Hepatic stellate cell (primary cell): Measurements from ENCODE around the gene GPR37L1.
"Not testable (repeated sequence)": the region's sequence is repeated elsewhere in the genome, so short reads cannot be mapped to it uniquely, and the experiment has no call there.

Experiments used
- DNase-seq: peaks from one replicate; pipeline ENCODE4 v3.0.0; 2011; ENCODE audit warnings: low spot score

Gene GPR37L1

DNA sequence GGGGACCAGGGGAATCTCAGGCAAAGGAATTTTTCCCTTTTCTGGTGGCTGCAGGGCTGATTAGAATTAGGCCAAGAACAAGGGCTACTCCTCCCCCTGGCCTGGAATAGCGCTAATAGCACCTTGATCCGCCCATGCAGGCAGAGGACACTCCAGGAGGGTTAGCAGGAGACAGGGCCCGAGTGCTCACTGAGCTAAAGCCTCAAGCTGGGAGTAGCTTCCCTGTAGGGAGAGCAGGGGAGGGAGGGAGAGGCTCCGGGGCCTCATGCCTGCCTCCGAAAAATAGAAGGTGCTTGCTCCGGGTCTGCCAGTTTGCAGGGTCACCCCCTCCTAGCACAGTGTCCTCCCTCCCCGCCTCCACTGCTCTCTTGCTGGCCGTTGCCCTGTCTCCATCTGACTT, 33.9 kb downstream of the GPR37L1 start:
- DNase-seq, result no peak

DNA sequence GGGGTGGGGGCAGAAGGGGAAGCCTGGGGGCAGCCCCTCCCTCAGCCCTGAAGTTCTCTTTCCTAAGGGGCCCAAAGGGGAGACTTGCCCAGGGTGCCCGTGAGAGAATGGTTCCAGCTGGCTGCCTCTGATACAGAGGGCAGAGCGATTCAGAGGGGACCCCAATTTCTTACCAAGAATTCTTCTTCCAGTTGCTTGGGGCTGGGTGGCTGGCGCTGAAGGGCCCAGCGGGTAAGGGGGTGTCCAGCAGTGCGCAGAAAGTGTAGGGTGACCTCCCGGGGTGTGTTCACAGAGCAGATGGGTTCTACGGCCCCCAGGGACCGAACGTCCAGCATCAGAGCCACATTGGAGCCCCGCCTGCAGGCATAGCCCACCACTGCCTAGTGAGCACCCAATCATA, 35.2 kb downstream of the GPR37L1 start:
- DNase-seq, result no peak

GRCh38 chr1:202158810-202159533, 36.3 kb downstream of the GPR37L1 start:
- no peak for DNase-seq

GRCh38 chr1:202159534-202160371, 37.0 kb downstream of the GPR37L1 start:
- no peak for DNase-seq

DNA sequence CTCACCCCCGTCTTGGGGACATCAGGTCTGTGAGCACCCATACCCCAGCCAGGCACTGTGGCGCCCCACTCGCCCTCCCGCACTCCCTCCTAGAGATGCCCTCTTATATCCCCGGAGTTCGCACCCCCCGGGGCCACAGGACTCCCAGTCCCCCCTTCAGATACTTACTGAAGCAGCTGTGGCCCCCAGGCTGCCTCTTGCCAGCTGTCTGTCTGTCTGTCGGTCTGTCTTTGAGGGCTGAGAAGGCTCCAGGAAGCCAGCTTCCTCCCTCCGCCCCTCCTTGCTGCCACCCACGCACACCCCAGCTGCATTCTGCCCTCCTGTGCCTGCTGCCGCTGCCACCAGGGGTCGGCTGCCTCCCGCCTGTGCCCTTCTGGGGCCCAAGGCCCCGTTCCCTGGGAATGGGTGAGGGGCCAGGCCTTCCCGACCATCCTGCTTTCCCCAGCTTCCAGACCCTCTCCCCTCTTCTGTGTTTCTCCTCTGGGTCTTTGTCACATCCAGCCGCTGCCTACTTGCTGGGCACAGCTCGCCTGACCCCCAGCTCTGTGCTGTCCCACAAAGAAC, 37.7 kb downstream of the GPR37L1 start, which contains the start of gene PTPN7:
PTPN7 (minus strand) TSS at position 226 of the 564 bp plus-strand sequence. CDS start 1,200 bp downstream, outside the sequence.
- no peak for DNase-seq

DNA sequence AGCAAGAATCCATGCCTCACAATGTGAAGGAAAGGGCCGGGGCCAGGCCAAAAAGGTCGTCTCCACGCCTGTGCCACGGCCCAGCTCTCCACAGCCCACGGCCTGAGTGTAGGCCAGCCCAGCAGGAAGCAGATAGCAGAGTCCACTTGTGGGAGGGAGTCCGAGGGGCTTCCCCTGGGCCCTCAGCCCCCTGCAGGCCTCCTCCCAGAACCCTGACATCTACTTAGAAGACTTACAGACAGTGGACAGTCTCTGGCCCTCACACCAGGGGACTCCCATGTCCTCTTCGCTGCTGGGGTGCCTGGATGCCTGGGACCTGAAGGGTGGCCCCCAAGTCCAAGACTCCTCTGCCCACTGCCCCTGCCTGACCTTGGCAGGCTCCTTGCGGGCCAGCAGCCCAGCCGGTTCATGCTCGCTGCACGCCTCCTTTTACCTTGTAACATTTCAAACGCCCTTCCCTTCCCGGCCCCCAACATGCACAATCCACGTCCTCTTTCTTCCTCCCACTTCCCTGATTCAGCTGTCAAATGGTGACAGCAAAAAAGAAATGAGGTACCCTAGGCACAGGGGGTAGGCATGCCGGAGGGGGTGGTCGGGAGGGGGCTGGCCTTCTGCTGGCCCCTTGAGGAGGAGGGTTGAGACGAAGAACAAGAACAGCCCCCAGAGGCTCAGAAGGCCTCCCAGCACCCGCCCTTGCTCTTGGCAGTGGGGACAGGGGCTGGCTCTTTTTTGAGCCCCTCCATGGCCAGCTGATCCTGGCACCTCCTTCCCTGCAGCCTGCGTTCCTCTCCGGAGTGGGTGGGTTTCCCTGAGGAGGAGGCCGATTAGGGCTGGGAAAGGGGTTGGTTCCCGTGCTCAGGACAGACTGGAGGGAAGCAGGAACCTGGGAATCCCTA, 38.7 kb downstream of the GPR37L1 start:
- DNase-seq, result no peak

GRCh38 chr1:202162047-202162417, 39.3 kb downstream of the GPR37L1 start:
- no peak for DNase-seq

DNA sequence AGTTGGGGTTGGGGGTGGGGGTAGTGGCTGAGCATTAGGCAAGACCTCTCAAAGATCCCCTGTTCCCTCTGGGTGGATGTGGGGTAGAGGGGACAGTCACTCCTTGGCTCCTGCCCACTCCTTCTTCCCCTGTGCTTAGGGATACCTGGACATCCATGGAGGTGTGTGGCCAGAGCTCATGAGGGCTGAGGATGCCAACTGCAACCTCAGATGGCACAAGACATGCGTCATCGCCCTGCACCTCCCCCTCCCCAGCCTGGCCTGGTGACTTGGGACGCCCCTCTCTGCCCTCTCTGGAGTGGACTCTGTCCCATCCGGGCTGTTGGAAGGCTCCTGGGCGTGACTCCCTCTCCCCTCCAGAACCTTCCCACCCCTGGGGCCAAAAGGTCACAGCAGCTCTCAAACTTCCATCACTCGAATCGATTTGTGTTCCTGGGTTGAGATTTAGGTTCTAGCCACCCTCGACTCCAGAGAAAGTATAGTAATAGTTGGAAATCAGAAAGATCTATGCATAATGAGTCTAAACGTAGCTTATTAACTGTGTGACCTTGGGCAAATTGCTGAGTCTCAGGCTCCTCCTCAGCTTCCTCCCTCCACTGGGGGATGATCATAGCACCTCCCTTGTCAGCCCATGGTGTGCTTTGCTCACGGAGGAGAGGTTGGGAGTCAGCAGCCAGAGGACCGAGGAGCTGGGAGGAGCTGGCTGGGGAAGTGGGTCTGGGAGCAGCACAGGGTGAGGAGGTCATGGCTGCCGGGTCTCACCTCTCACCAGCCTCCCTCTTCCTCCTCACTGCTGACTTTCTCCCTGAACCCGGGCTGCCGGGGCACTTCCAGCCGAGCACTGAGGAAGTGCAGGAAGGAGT, 39.9 kb downstream of the GPR37L1 start:
- DNase-seq, result no peak

DNA sequence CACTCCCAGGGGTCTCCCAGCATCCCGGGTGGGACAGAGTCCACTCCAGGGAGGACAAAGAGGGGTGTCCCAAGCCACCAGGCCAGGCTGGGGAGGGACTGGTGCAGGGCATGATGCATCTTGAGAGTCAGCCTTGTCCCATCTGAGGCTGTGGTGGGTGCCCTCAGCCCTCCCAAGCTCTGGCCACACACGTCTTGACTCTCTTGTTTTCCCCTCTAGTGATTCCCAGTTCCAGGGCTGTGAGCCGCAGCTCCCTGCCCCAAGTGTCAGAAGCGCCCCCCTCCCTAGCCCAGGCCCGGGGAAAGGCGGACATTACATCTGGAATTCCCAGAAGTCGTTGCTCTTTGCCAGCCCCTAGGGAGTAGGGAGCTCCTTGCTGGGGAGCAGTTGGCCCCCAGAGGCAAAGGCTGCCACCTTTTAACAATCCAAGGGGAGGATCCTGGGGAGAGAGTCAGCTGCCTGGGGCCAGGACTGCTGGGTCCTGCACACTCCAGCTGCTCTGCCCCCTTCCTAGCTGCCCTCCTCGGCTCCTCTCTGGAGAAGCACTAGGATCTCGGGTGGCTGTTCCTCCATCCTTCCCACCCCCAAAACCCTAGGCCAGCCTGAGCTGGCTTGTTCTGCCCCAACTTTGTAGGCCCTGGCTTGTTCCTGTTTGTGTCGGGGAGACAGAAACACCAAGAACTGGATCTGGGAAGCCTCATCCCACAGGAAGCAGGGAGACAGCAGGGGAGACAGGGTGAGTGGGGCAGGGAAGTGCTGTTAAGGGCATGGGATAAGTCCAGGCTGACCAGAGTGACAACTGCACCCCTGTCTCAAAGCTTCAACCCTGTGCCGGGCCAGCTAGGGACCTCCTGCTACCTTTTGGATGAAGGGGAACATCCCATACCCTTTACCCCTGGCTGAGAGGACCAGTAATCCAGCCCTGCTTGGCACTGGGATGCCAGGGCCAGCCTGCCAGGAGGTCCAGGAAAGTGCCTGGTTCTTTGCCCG, 40.9 kb downstream of the GPR37L1 start:
- no peak for DNase-seq

DNA sequence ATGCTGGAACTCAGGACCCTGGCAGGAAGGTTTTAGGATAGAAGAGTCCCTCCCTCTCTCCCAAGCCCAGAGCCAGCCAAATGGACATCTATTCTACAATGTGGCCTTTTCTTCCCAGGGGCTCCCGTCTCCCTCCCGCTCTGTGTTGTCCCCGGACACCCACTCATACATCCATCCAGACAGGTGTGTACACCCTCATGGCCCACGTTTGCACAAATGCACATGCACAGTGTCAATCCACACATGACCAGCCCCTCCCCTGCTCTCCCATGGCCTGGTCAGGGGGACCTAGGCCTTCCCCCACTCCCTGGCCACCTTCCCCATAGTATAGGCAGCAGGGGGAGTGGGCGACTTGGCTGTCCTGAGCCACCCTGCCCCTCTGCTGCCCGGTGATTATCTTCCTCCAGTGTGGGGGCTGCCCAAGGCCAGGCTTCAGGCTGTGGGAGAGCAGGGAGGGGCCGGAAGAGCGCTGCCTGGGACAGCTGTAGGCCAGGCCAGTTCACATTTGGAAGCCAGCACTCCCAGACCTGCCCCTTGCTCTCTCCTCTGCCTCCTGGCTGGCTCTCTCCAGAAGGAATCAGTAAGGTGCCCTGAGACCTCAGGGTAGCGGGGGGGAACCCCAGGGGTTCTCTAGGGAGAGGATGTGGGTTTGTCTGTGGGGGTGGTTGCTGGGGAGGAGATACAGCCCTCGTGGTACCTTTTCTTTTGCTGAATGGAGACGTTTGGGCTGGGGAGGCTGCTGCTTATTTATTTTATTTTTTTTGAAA, 41.7 kb downstream of the GPR37L1 start:
- DNase-seq, result no peak

- DNase-seq, result no peak
These were observed 42.7 kb downstream of the GPR37L1 start for GRCh38 chr1:202165267-202165941.

DNA sequence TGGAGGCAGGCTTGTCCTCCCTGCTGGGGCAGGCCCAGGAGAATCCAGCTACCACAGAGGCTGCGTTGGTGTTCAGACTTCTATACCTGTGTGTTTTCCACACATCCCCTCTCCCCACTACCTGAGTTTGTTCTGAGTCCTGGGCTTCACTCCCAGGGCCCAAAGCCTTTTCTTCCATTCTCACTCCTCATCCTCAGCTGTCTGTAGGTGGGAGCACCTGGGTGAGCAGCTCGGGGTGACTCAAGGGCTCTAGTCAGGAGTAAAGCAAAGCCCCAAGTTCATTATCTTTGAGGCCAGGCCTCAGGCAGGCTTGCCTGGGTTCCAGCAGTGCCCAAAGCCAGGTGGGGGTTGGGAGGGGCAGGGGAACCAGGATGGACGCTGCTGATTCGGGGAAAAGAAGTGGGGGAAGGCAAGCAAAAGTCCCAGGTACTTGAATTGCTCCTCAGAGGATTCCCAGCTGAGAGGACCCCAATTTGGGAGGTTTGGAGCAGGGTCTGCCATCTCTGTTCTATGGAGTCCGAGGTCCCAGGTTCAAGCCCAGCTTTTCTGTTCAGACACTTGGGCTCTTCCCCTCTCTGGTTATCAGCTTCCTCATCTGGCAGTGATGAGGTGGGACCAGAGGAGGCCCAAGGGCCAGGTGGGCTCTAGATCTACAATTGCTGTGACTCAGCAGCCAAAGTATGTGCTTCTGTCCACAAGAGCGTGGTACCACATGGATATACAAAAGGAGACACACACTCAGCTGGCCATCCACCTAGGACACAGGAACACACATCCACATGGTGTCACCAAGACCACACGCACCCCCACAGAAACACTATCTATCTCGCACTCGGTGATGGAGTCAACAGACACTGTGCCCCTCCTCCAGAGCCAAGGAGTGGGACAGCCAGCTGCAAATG, 43.5 kb downstream of the GPR37L1 start:
- no peak for DNase-seq

GRCh38 chr1:202167054-202167453, 44.3 kb downstream of the GPR37L1 start:
- not testable (repeated sequence) for DNase-seq

DNA sequence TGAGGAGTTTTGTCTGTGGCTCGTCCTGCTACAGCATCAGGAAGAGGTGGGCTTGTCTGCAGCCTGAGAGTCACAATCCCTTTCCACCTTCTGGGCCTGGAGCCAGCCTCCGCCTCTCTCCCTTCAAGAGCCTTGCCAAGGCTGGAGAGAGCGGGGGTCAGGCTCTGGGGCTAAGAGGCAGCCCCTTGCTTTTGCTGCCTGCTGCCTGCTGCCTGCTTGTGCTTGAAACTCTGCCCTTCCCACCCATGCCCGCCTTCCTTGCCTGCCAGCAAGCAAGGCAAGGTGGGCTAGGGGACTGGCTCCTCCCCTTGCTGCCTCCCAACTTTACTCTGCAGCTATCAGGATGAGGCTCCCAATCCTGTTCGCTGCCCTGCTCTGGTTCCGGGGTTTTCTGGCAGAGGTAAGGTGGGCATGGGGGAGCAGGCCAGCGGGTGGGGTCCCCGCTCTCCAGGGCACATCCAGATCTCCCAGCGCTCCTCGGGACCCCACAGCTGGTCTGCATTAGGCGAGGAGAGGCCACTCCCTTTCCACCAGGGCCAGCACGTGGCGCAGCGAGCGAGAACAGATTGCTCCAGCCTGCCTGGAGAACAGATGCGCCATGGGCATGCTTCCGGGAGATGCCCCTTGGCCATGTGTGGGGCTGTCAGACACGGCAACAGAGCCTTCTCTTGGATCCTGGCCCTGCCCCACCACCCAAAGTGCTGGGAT, 45.1 kb downstream of the GPR37L1 start:
- no peak for DNase-seq

DNA sequence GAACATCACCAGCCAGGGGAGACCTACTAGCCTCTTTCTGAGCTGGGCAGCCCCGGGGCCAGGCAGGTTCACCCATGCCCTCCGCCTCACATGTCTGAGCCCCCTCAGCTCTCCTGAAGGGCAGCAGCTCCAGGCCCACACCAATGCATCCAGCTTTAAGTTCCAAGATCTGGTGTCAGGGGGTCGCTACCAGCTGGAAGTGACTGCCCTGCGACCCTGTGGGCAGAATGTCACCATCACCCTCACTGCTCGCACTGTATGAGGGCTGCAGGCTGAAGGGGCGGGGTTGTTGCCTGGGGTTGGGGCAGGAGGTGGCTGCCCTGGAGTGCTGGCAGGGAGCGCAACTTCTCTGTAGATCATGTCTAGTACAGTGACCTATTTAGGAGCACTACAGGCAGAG, 46.1 kb downstream of the GPR37L1 start:
- DNase-seq, result no peak

DNA sequence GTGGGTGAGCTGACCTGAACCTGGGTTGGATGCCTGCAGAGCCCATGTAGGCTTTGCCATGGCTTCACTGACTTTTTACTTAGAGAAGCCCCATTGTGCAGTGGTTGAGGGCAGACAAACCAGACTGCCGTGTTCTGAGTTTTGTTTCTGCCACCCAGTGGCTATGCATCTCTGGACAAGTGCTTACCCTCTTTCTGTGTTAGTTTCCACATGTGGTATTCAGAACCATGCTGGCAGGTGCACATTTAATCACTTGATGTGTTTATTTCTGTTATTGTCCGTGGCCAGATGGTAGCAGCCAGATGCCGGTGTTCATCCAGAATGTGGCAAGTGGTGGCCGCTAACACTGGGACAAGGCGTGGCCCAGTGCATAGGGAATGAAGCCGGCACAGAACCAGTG, 48.0 kb downstream of the GPR37L1 start:
- DNase-seq, result no peak
